A673 (cell line): ENCODE measurements around the gene KIAA1549.

Source experiments
- CTCF ChIP-seq: fragments of 300-800, 200-600 bp; sonication (generic); conservative IDR thresholded peaks from 2 replicates; pipeline ENCODE4 v1.5.1; 2017; ENCODE audit warnings: low read depth, mild to moderate bottlenecking, antibody characterized with exemption, low read length, moderate library complexity, mixed read lengths
- EZH2 ChIP-seq: fragments of 200-600 bp; sonication (generic); IDR thresholded peaks from 2 replicates; pipeline ENCODE4 v1.6.1; 2017; ENCODE audit warnings: borderline replicate concordance, low read depth, mild to moderate bottlenecking, mixed read lengths, antibody characterized with exemption, low read length; ENCODE audit not compliant: poor library complexity, severe bottlenecking

GRCh38 chr7:138974675-138975292, 6.4 kb downstream of the KIAA1549 start:
- TF ChIP-seq CTCF (no peak), EZH2 (no peak)
